Endothelial cell (in vitro differentiated cells): ENCODE results near the gene LIN54. TPM values are rescaled to one million over a fixed set of nuclear protein-coding genes. Genes with fewer than 3 reads are reported as not detected.
"Not testable (repeated sequence)": the region's sequence is repeated elsewhere in the genome, so short reads cannot be mapped to it uniquely, and the experiment has no call there.

ENCODE experiments used
- DNase-seq: peaks from one replicate; pipeline ENCODE4 v3.0.0; 2021; ENCODE audit warnings: low spot score
- H3K27ac Mint-ChIP-seq: one replicate; pipeline ENCODE4 v1.8.0; 2021; ENCODE audit warnings: mixed read lengths, inconsistent platforms; ENCODE audit not compliant: unreplicated experiment
- H3K27me3 Mint-ChIP-seq: one replicate; pipeline ENCODE4 v1.8.0; 2021; ENCODE audit warnings: mild to moderate bottlenecking, moderate library complexity, mixed read lengths, inconsistent platforms; ENCODE audit not compliant: unreplicated experiment
- H3K36me3 Mint-ChIP-seq: one replicate; pipeline ENCODE4 v1.8.0; 2021; ENCODE audit warnings: mild to moderate bottlenecking, low read depth, mixed read lengths, inconsistent platforms; ENCODE audit not compliant: unreplicated experiment
- H3K4me1 Mint-ChIP-seq: one replicate; pipeline ENCODE4 v1.8.0; 2021; ENCODE audit warnings: mild to moderate bottlenecking, mixed read lengths, inconsistent platforms; ENCODE audit not compliant: unreplicated experiment
- H3K4me3 Mint-ChIP-seq: one replicate; pipeline ENCODE4 v1.8.0; 2021; ENCODE audit warnings: mild to moderate bottlenecking, mixed read lengths, inconsistent platforms; ENCODE audit not compliant: unreplicated experiment
- H3K9me3 Mint-ChIP-seq: one replicate; pipeline ENCODE4 v1.8.0; 2021; ENCODE audit warnings: mixed read lengths, inconsistent platforms; ENCODE audit not compliant: unreplicated experiment
- total RNA-seq: library from RNA; stranded (reverse); fragmentation: NEBNext Ultra II Directional; extraction: Animal tissue kit (Norgen Biotek cat#: 25700); gene quantifications from one replicate; pipeline ENCODE4 v1.2.1, GENCODE V29; 2021; ENCODE audit not compliant: unreplicated experiment
- TF ChIP-seq, protein P1 (sequence below): fragments of 200-600 bp; sonication (generic); IDR thresholded peaks from one replicate; pipeline ENCODE4 v1.5.0; 2021; ENCODE audit warnings: antibody characterized with exemption; ENCODE audit not compliant: unreplicated experiment

Gene LIN54
- total RNA-seq, 1 donor from 2014 or later = 10.9 TPM

DNA sequence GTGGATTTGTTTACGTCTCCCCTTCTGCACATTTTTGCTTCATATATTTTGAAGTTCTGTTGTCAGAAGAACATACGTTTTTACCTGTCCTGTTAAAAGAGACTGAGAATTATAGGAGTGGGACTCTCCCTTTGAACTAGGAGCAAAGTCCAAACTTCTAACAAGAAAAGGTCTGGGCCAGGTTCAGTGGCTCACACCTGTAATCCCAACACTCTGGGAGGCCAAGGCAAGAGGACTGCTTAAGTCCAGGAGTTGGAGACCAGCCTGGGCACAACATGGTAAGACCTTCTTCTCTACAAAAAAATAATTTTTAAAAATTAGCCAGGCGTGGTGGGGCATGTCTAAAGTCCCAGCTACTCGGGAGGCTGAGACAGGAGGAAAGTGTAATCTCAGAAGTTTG, 15.8 kb downstream of the LIN54 start:
- TF ChIP-seq, protein P1, sequence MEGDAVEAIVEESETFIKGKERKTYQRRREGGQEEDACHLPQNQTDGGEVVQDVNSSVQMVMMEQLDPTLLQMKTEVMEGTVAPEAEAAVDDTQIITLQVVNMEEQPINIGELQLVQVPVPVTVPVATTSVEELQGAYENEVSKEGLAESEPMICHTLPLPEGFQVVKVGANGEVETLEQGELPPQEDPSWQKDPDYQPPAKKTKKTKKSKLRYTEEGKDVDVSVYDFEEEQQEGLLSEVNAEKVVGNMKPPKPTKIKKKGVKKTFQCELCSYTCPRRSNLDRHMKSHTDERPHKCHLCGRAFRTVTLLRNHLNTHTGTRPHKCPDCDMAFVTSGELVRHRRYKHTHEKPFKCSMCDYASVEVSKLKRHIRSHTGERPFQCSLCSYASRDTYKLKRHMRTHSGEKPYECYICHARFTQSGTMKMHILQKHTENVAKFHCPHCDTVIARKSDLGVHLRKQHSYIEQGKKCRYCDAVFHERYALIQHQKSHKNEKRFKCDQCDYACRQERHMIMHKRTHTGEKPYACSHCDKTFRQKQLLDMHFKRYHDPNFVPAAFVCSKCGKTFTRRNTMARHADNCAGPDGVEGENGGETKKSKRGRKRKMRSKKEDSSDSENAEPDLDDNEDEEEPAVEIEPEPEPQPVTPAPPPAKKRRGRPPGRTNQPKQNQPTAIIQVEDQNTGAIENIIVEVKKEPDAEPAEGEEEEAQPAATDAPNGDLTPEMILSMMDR = no peak
- H3K27ac Mint-ChIP-seq = no peak overlapping the region

DNA sequence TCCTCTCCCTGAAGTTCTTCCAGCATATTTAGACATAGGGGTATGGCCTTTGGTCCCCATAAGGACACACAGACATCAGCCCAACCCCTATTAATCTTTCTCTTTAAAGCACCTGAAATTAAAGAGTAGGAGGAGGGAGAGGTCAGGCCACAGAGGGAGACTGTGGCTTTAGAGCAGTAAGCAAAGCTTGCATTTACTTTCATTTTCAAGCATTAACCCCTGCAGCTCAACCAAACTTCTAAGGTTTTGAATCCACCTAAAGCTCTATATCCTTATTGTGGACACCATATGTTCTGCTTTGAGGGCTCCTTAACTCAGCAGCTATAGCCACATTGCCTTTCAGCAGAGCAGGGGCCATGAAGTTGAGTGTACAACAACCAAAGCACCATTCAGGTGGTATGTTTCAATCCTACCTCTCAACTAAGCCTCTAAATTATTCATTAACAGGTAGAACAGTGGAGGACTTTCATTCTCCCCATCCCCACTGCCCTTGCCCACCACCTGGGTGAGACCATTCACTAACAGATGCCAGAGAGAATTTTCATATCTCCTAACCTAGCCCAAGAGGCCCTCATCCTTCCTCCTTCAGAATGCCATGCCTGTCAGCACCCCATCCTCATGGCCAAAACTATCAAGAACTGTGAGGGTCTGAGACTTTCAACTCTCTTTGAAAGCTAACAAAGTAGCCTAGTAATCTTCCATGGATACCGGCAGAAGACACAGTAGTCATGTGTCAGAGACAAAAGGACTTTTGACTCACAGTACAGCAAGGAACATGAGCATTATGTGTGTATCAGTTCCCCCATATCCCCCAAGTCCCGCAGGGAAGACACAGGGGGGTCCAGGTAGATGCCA, 20.8 kb downstream of the LIN54 start:
- no peak for DNase-seq
- no peak overlapping the region for H3K4me3 Mint-ChIP-seq
- no peaks in the 10 kb centered on the region for H3K9me3 Mint-ChIP-seq
- H3K27me3 Mint-ChIP-seq = no peaks in the 10 kb centered on the region
- TF ChIP-seq, protein P1 = no peak
- H3K4me1 Mint-ChIP-seq = no peaks in the 10 kb centered on the region
- peaks cover 4% of the 10 kb centered on the region for H3K36me3 Mint-ChIP-seq
- H3K27ac Mint-ChIP-seq = no peak overlapping the region

More for the DNA sequence above, 15.8 kb downstream of the LIN54 start:
- H3K27me3 Mint-ChIP-seq = no peaks in the 10 kb centered on the region
- H3K4me3 Mint-ChIP-seq = no peak overlapping the region
- no peaks in the 10 kb centered on the region for H3K36me3 Mint-ChIP-seq
- no peaks in the 10 kb centered on the region for H3K9me3 Mint-ChIP-seq
- H3K4me1 Mint-ChIP-seq = peaks cover 2% of the 10 kb centered on the region
- DNase-seq = no peak

DNA sequence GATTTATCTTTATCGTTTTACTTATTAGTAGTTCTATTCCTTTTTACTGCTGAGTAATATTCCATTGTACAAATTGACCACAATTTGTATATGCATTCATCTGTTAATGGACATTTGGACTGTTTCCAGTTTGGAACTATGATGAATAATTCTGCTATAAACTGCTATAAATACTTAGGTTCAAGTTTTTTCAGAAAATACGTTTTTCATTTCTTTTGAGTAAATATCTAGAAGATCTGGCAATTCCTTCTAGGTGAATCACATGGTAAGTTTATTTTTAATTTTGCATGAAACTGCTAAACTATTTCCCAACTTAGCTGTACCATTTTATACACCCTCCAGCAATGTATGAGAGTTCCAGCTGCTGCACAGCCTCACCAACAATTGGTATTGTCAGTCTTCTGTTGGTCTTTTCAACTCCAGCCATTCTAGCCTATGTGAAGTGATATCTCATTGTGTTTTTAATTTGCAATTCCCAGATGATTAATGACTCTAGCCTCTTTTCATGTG, 22.2 kb downstream of the LIN54 start:
- Mint-ChIP-seq H3K36me3 (peaks cover 4% of the 10 kb centered on the region), H3K27ac (no peak overlapping the region), H3K9me3 (no peaks in the 10 kb centered on the region), H3K27me3 (no peaks in the 10 kb centered on the region), H3K4me3 (no peak overlapping the region), H3K4me1 (no peaks in the 10 kb centered on the region)
- TF ChIP-seq, protein P1 = no peak
- DNase-seq = no peak

DNA sequence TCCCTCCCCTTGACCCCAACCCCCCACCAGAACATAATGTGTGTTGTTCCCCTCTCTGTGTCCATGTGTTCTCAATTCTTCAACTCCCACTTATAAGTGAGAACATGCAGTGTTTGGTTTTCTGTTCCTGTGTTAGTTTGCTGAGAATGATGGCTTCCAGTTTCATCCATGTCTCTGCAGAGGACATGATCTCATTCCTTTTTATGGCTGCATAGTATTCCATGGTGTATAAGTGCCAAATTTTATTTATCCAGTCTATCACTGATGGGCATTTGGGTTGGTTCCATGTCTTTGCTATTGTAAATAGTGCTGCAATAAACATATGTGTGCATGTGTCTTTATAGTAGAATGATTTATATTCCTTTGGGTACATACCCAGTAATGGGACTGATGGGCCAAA, 23.1 kb downstream of the LIN54 start:
- H3K36me3 Mint-ChIP-seq, H3K9me3 Mint-ChIP-seq, H3K4me1 Mint-ChIP-seq, H3K27ac Mint-ChIP-seq, DNase-seq, H3K4me3 Mint-ChIP-seq, H3K27me3 Mint-ChIP-seq: not testable (repeated sequence)

DNA sequence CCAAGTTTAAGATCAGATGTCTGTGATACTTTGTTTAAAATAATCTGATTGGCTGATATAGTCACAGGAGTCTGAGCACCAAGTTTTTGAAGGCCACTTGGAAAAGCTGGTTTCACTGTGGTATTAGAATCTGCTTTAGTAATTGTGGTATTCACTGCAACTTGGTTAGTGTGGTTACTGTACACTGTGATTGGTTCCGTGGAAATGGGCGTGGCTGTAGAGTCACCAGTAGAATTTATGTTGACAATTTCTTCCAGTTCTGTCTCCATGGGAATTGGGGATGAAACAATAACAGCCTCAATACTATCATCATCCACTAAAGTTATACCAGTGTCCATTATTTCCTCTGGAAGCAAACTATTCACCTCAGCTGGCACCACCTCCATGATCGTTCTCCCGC, 26.2 kb downstream of the LIN54 start:
- Mint-ChIP-seq H3K36me3 (peaks cover 4% of the 10 kb centered on the region), H3K4me1 (peaks cover 2% of the 10 kb centered on the region), H3K27me3 (peaks cover 2% of the 10 kb centered on the region), H3K27ac (no peak overlapping the region), H3K9me3 (no peaks in the 10 kb centered on the region), H3K4me3 (no peak overlapping the region)
- TF ChIP-seq, protein P1 = no peak
- no peak for DNase-seq
